Loucy (cell line): ENCODE results near the gene AQP1.

Source experiments
- H2AFZ ChIP-seq: fragments of 200-600 bp; sonication (generic); 2 replicates; pipeline ENCODE4 v1.6.0; 2016; ENCODE audit warnings: antibody characterized with exemption, mild to moderate bottlenecking, low read length, moderate library complexity
- H3F3A ChIP-seq: fragments of 200-600 bp; 2 replicates; pipeline ENCODE4 v1.6.0; 2016; ENCODE audit warnings: antibody characterized with exemption, low read depth, mild to moderate bottlenecking
- H3K27me3 ChIP-seq: fragments of 200-600 bp; sonication (generic); 2 replicates; pipeline ENCODE4 v1.6.1; 2014; ENCODE audit warnings: low read length, mild to moderate bottlenecking; ENCODE audit not compliant: insufficient read depth, poor library complexity, severe bottlenecking
- H3K36me3 ChIP-seq: fragments of 200-600 bp; sonication (generic); 2 replicates; pipeline ENCODE4 v1.6.1; 2016; ENCODE audit warnings: low read length; ENCODE audit not compliant: insufficient read depth
- H3K4me1 ChIP-seq: fragments of 200-600 bp; sonication (generic); 2 replicates; pipeline ENCODE4 v1.5.1; 2014; ENCODE audit warnings: low read length, mild to moderate bottlenecking; ENCODE audit not compliant: insufficient read depth, poor library complexity, severe bottlenecking
- H3K4me2 ChIP-seq: fragments of 200-600 bp; sonication (generic); 2 replicates; pipeline ENCODE4 v1.6.0; 2014; ENCODE audit warnings: antibody characterized with exemption, low read length, low read depth, mild to moderate bottlenecking; ENCODE audit not compliant: poor library complexity, severe bottlenecking
- H3K4me3 ChIP-seq: fragments of 200-600 bp; sonication (generic); 2 replicates; pipeline ENCODE4 v1.5.1; 2014; ENCODE audit warnings: low read length, mild to moderate bottlenecking, mixed read lengths; ENCODE audit not compliant: poor library complexity, severe bottlenecking
- H3K79me2 ChIP-seq: fragments of 200-600 bp; sonication (generic); 2 replicates; pipeline ENCODE4 v1.6.1; 2014; ENCODE audit warnings: low read length; ENCODE audit not compliant: insufficient read depth
- H3K9ac ChIP-seq: fragments of 200-600 bp; sonication (generic); 2 replicates; pipeline ENCODE4 v1.6.0; 2014; ENCODE audit warnings: mild to moderate bottlenecking, low read depth, low read length, moderate library complexity; ENCODE audit not compliant: poor library complexity, severe bottlenecking
- H3K9me2 ChIP-seq: fragments of 200-600 bp; sonication (generic); replicated peaks from 2 replicates; pipeline ENCODE4 v1.6.1; 2016; ENCODE audit warnings: low read depth, low read length, mixed read lengths
- H3K9me3 ChIP-seq: fragments of 200-600 bp; sonication (generic); 2 replicates; pipeline ENCODE4 v1.6.1; 2014; ENCODE audit warnings: mild to moderate bottlenecking, antibody characterized with exemption, low read length, low read depth; ENCODE audit not compliant: insufficient read depth
- H4K20me1 ChIP-seq: fragments of 200-600 bp; sonication (generic); 2 replicates; pipeline ENCODE4 v1.6.0; 2014; ENCODE audit warnings: antibody characterized with exemption, low read length, mild to moderate bottlenecking; ENCODE audit not compliant: insufficient read depth, poor library complexity, severe bottlenecking
- EZH2phosphoT487 ChIP-seq: fragments of 200-600 bp; IDR thresholded peaks from 2 replicates; pipeline ENCODE4 v1.6.1; 2018; ENCODE audit warnings: antibody characterized with exemption, mild to moderate bottlenecking, moderate library complexity, borderline replicate concordance
- TF ChIP-seq, protein P1 (sequence below): fragments of 200-600 bp; sonication (generic); conservative IDR thresholded peaks from 2 replicates; pipeline ENCODE4 v1.5.1; 2014; ENCODE audit warnings: mild to moderate bottlenecking, antibody characterized with exemption, low read length

The AQP1 gene

GRCh38 chr7:30934225-30934624 lies 22.6 kb downstream of the AQP1 start:
- no peak overlapping the region for H2AFZ ChIP-seq
- no peaks in the 10 kb centered on the region for H3K79me2 ChIP-seq
- no peak overlapping the region for H3K9ac ChIP-seq
- H3K4me3 ChIP-seq = no peak overlapping the region
- TF ChIP-seq, protein P1, sequence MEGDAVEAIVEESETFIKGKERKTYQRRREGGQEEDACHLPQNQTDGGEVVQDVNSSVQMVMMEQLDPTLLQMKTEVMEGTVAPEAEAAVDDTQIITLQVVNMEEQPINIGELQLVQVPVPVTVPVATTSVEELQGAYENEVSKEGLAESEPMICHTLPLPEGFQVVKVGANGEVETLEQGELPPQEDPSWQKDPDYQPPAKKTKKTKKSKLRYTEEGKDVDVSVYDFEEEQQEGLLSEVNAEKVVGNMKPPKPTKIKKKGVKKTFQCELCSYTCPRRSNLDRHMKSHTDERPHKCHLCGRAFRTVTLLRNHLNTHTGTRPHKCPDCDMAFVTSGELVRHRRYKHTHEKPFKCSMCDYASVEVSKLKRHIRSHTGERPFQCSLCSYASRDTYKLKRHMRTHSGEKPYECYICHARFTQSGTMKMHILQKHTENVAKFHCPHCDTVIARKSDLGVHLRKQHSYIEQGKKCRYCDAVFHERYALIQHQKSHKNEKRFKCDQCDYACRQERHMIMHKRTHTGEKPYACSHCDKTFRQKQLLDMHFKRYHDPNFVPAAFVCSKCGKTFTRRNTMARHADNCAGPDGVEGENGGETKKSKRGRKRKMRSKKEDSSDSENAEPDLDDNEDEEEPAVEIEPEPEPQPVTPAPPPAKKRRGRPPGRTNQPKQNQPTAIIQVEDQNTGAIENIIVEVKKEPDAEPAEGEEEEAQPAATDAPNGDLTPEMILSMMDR = no peak
- no peak for TF ChIP-seq EZH2phosphoT487
- no peaks in the 10 kb centered on the region for H4K20me1 ChIP-seq
- H3K9me3 ChIP-seq = no peaks in the 10 kb centered on the region
- H3K4me1 ChIP-seq = no peaks in the 10 kb centered on the region
- H3K36me3 ChIP-seq = no peaks in the 10 kb centered on the region
- H3K27me3 ChIP-seq = no peaks in the 10 kb centered on the region
- no peak overlapping the region for H3K4me2 ChIP-seq
- H3K9me2 ChIP-seq = no peaks in the 10 kb centered on the region
- no peaks in the 10 kb centered on the region for H3F3A ChIP-seq

DNA sequence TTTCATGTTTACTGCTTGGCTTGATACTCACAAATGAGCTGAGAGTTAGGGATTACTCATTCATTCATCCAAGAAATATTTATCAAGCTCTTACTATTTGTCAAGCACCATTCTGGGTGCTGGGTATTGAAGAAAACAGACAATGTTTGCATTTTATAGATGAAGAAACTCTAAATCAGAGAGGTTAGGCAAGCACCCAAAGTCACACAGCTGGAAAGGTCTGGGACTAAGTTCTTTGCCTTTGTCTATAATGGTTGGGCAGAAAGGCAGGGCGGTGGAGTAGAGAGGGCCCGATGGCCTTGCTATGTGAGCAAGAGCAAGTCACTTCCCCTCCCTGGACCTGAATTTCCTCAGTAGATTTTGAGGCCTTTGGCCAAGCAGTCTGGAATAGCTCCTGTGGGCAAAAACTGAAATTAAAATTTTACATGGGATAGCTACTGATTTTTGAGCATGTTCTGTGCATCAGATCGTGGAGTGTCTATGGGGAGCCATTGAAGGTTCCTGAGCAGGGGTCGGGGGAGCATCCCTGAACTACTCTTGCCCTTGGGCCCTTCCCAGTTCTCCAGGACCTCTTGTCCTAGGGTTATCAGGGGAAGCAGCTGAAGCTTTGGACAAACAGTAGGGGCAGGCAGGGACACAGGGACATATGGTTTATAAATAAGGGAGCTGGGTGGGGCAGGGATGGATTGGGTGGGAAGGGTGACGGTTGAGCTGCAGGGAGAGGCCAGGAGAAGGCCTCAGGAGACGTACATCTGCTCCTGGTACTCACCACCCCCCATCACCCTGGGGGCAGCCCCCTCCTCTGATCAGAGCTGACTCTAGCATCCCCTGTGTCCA lies 23.3 kb downstream of the AQP1 start:
- no peak overlapping the region for H2AFZ ChIP-seq
- H3K79me2 ChIP-seq = no peaks in the 10 kb centered on the region
- TF ChIP-seq EZH2phosphoT487 = no peak
- TF ChIP-seq, protein P1 = no peak
- no peaks in the 10 kb centered on the region for H3K9me3 ChIP-seq
- H3K4me1 ChIP-seq = no peaks in the 10 kb centered on the region
- H3K4me2 ChIP-seq = no peak overlapping the region
- H4K20me1 ChIP-seq = no peaks in the 10 kb centered on the region
- no peaks in the 10 kb centered on the region for H3K27me3 ChIP-seq
- H3F3A ChIP-seq = no peaks in the 10 kb centered on the region
- no peak overlapping the region for H3K4me3 ChIP-seq
- H3K9ac ChIP-seq = no peak overlapping the region
- H3K36me3 ChIP-seq = no peaks in the 10 kb centered on the region
- H3K9me2 ChIP-seq = no peaks in the 10 kb centered on the region

GRCh38 chr7:30935569-30935877 lies 23.9 kb downstream of the AQP1 start:
- Histone ChIP-seq H3K4me1 (no peaks in the 10 kb centered on the region), H3K27me3 (no peaks in the 10 kb centered on the region), H3K4me3 (no peak overlapping the region), H3K9me2 (no peaks in the 10 kb centered on the region), H3K9ac (no peak overlapping the region), H2AFZ (no peak overlapping the region), H4K20me1 (no peaks in the 10 kb centered on the region), H3K79me2 (no peaks in the 10 kb centered on the region), H3K36me3 (no peaks in the 10 kb centered on the region), H3K9me3 (no peaks in the 10 kb centered on the region), H3K4me2 (no peak overlapping the region), H3F3A (no peaks in the 10 kb centered on the region)
- TF ChIP-seq EZH2phosphoT487 = no peak
- TF ChIP-seq, protein P1 = no peak
